ENCODE results near the gene CRCP.
"Not testable (repeated sequence)": the region's sequence is repeated elsewhere in the genome, so short reads cannot be mapped to it uniquely, and the experiment has no call there.

CRCP gene

GRCh38 chr7:66156035-66156434, 41.4 kb downstream of the CRCP start:
- DNase-seq (ENCODE audit: low spot score): not testable (repeated sequence)

- DNase-seq (ENCODE audit: low spot score): no peak
Measured at GRCh38 chr7:66157060-66157459, 42.4 kb downstream of the CRCP start.

GRCh38 chr7:66162622-66163021, 48.0 kb downstream of the CRCP start:
- DNase-seq (ENCODE audit: low spot score): no peak

GRCh38 chr7:66163186-66163610, 48.6 kb downstream of the CRCP start:
- no peak for DNase-seq (ENCODE audit: low spot score)

- DNase-seq (ENCODE audit: low spot score): no peak
Measured at GRCh38 chr7:66164356-66164755, 49.7 kb downstream of the CRCP start.

- DNase-seq (ENCODE audit: low spot score): no peak
Measured at GRCh38 chr7:66167773-66168387, 53.2 kb downstream of the CRCP start.

GRCh38 chr7:66169616-66170015, 55.0 kb downstream of the CRCP start:
- DNase-seq (ENCODE audit: low spot score): no peak

- no peak for DNase-seq (ENCODE audit: low spot score)
Measured at GRCh38 chr7:66170309-66171231, 55.9 kb downstream of the CRCP start.

- DNase-seq (ENCODE audit: low spot score): not testable (repeated sequence)
Measured at GRCh38 chr7:66172536-66173401, 58.1 kb downstream of the CRCP start.

- DNase-seq (ENCODE audit: low spot score): no peak
Measured at GRCh38 chr7:66173856-66174255, 59.2 kb downstream of the CRCP start.

GRCh38 chr7:66175006-66175405, 60.4 kb downstream of the CRCP start:
- not testable (repeated sequence) for DNase-seq (ENCODE audit: low spot score)

- DNase-seq (ENCODE audit: low spot score): no peak
Measured at GRCh38 chr7:66176914-66177313, 62.3 kb downstream of the CRCP start.

GRCh38 chr7:66178258-66178657, 63.6 kb downstream of the CRCP start:
- no peak for DNase-seq (ENCODE audit: low spot score)

- DNase-seq (ENCODE audit: low spot score): no peak
Measured at GRCh38 chr7:66181329-66181728, 66.7 kb downstream of the CRCP start.

- DNase-seq (ENCODE audit: low spot score): no peak
Measured at GRCh38 chr7:66181845-66182244, 67.2 kb downstream of the CRCP start.

GRCh38 chr7:66182920-66183319, 68.3 kb downstream of the CRCP start:
- no peak for DNase-seq (ENCODE audit: low spot score)

GRCh38 chr7:66183700-66184099, 69.1 kb downstream of the CRCP start:
- no peak for DNase-seq (ENCODE audit: low spot score)

GRCh38 chr7:66185680-66186187, 71.1 kb downstream of the CRCP start:
- DNase-seq (ENCODE audit: low spot score): no peak

- DNase-seq (ENCODE audit: low spot score): no peak
Measured at GRCh38 chr7:66186991-66187390, 72.3 kb downstream of the CRCP start.

- no peak for DNase-seq (ENCODE audit: low spot score)
Measured at GRCh38 chr7:66187905-66188304, 73.3 kb downstream of the CRCP start.

- no peak for DNase-seq (ENCODE audit: low spot score)
Measured at GRCh38 chr7:66188645-66189044, 74.0 kb downstream of the CRCP start.
